Ishikawa (cell line): ENCODE measurements around the gene DNAH7.

Experiments used
- TAF1 ChIP-seq: IDR thresholded peaks from 2 replicates; pipeline ENCODE4 v1.6.1; 2012; ENCODE audit warnings: low read depth, mild to moderate bottlenecking
- YY1 ChIP-seq: IDR thresholded peaks from 2 replicates; pipeline ENCODE4 v1.6.1; 2012; ENCODE audit warnings: low read depth
- TF ChIP-seq, protein P1 (sequence below): IDR thresholded peaks from 2 replicates; pipeline ENCODE4 v1.6.1; 2012
- TF ChIP-seq, protein P2 (sequence below): IDR thresholded peaks from 2 replicates; pipeline ENCODE4 v1.6.1; 2012

DNA sequence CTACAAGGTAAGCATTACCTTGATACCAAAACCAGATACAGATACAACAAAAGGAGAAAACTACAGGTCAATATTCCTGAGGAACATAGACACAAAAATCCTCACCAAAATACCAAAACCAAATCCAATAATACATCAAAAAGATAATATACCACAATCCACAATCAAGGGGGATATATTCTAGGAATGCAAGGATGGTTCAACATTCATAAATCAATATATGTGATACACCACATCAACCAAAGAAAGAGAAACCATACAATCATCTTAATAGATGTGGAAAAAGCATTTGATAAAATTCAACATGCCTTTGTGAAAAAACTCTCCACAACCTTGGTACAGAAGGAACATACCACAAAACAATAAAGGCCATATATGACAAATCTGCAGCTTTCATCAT lies 28.4 kb downstream of the DNAH7 start:
- TF ChIP-seq TAF1 (no peak), YY1 (no peak)
- TF ChIP-seq, protein P1, sequence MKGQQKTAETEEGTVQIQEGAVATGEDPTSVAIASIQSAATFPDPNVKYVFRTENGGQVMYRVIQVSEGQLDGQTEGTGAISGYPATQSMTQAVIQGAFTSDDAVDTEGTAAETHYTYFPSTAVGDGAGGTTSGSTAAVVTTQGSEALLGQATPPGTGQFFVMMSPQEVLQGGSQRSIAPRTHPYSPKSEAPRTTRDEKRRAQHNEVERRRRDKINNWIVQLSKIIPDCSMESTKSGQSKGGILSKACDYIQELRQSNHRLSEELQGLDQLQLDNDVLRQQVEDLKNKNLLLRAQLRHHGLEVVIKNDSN = no peak
- TF ChIP-seq, protein P2, sequence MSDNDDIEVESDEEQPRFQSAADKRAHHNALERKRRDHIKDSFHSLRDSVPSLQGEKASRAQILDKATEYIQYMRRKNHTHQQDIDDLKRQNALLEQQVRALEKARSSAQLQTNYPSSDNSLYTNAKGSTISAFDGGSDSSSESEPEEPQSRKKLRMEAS = no peak
